Gastrocnemius medialis (tissue), 4 donors: ENCODE results near the gene C4BPA. TPM values are rescaled to one million over a fixed set of nuclear protein-coding genes. Genes with fewer than 3 reads are reported as not detected.

Experiments
- ATAC-seq, 2 donors: fragments of 150-250 bp; one replicate each; pipeline ENCODE4 v1.9.1; 2016
- DNase-seq, 2 donors: peaks; one replicate each; pipeline ENCODE4 v3.0.0-alpha.2; 2019
- H3K27ac ChIP-seq, 4 donors: fragments of 200-600 bp; sonication (generic); 1 replicate in 1 of 4; 2 replicates in 3 of 4; pipeline ENCODE4 v1.5.1; 2016 to 2018; ENCODE audit warnings: mild to moderate bottlenecking in 2 of 4, moderate library complexity in 1 of 4
- H3K27me3 ChIP-seq, 3 donors: fragments of 200-600 bp; sonication (generic) in 2 of 3; 1 replicate in 1 of 3; 2 replicates in 2 of 3; pipeline versions ENCODE4 v1.5.1 to v1.6.0; 2016 to 2019; ENCODE audit warnings: mild to moderate bottlenecking in 1 of 3, moderate library complexity in 1 of 3
- H3K36me3 ChIP-seq, 2 donors: fragments of 200-600 bp; sonication (generic) in 1 of 2; one replicate each; pipeline ENCODE4 v1.5.1; 2017 to 2018
- H3K4me1 ChIP-seq, 2 donors: fragments of 200-600 bp; sonication (generic) in 1 of 2; one replicate each; pipeline ENCODE4 v1.5.1; 2016 to 2017; ENCODE audit warnings: mild to moderate bottlenecking in 2 of 2
- H3K4me3 ChIP-seq, 4 donors: fragments of 200-600 bp; sonication (generic) in 3 of 4; 1 replicate in 1 of 4; 2 replicates in 3 of 4; pipeline ENCODE4 v1.5.1; 2016 to 2019; ENCODE audit warnings: mild to moderate bottlenecking in 2 of 4
- H3K9me3 ChIP-seq, 3 donors: fragments of 200-600 bp; sonication (generic) in 2 of 3; 1 replicate in 1 of 3; 2 replicates in 2 of 3; pipeline ENCODE4 v1.5.1; 2016 to 2019
- POLR2A ChIP-seq, 2 donors: fragments of 450-650 bp; IDR thresholded peaks; one replicate each; pipeline ENCODE4 v1.6.1; 2017; ENCODE audit warnings: antibody characterized with exemption in 2 of 2, mild to moderate bottlenecking in 2 of 2, moderate library complexity in 2 of 2
- in situ Hi-C, 4 donors: fragments of 200-750 bp; cut with MboI; loops; one replicate each; pipeline versions ENCODE4 v1.15.0 to v1.8.0; 2017; ENCODE audit warnings: low sequenced_read_pairs in 4 of 4
- intact Hi-C: fragments of 100-400 bp; cut with DNase I; formaldehyde crosslinking; loops from one replicate; pipeline ENCODE4 v1.15.1; 2023; ENCODE audit warnings: low total_unique reads
- total RNA-seq, 4 donors: library from RNA; depleted of rRNA; stranded (reverse); fragments of >200 nt; gene quantifications; one replicate each; pipeline versions ENCODE4 v1.1.0 to v1.2.3, GENCODE V29; 2016
- TF ChIP-seq, protein P1 (sequence below), 5 experiments: fragments of 450-650 bp in 3 of 5; fragments of 200-600 bp in 2 of 5; sonication (generic) in 2 of 5; IDR thresholded peaks in 4 of 5; conservative IDR thresholded peaks in 1 of 5; 1 replicate in 4 of 5; 2 replicates in 1 of 5; pipeline ENCODE4 v1.5.1; 2016 to 2019; ENCODE audit warnings: antibody characterized with exemption in 5 of 5, mild to moderate bottlenecking in 3 of 5, moderate library complexity in 3 of 5

Gene C4BPA
- total RNA-seq, 4 donors from 2014 or later, result 0.81 to 2.8 TPM; not detected in 2

DNA sequence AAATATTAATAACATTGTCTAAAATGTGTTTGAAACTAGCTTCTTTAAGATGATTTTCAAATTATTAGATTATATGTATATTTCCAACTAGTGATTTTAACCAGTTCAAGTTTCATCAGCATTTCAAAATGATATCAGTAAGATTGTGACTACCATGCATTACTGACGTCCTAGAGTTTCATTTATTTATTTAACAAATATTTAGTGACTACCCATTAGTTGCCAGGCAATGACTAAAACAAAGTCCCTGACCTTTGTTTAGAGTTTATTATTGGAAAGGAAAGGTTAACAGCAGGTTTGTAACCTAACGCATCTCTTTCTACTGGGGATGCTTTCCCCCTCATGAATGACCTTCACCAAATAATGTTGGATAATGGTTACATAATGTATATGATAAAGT, 22.9 kb upstream of the C4BPA start:
- intact Hi-C loops, result loop anchor here (10.0 kb wide), 1 partner anchor 46 kb away; the partner anchor contains the start of gene C1orf116

DNA sequence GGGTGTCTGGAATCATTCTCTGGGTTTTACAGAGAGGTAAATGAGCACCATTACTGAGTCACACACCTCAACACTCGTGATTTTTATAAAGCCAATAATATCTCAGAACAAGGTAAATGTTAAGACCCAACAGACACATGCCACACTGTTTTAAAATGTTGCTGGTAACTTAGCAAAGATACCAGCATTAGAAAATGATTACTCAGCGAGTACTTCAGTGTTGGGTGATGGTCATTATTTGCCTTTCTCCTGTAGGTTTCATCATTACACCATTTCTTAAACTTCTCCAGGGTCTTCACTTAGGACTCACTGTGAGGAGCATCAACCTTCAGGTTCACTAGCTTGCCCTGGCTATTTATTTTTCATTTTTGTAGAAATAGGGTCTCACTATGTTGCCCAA, 22.2 kb upstream of the C4BPA start:
- Histone ChIP-seq H3K9me3 (no peaks in the 10 kb centered on the region), H3K4me3 (no peak overlapping the region), H3K4me1 (peaks cover 9% of the 10 kb centered on the region in 2 donors), H3K36me3 (no peaks in the 10 kb centered on the region), H3K27ac (no peak overlapping the region), H3K27me3 (no peaks in the 10 kb centered on the region)
- DNase-seq (no peak), ATAC-seq (no peak)
- intact Hi-C loops (loop anchor here (10.0 kb wide), 1 partner anchor 47 kb away; the partner anchor contains the start of gene C1orf116), in situ Hi-C loops (loop anchor here in 1 of 4 donors (10.0 kb wide), 1 partner anchor 323 kb away; no protein-coding TSS in a partner anchor)
- TF ChIP-seq, protein P1, sequence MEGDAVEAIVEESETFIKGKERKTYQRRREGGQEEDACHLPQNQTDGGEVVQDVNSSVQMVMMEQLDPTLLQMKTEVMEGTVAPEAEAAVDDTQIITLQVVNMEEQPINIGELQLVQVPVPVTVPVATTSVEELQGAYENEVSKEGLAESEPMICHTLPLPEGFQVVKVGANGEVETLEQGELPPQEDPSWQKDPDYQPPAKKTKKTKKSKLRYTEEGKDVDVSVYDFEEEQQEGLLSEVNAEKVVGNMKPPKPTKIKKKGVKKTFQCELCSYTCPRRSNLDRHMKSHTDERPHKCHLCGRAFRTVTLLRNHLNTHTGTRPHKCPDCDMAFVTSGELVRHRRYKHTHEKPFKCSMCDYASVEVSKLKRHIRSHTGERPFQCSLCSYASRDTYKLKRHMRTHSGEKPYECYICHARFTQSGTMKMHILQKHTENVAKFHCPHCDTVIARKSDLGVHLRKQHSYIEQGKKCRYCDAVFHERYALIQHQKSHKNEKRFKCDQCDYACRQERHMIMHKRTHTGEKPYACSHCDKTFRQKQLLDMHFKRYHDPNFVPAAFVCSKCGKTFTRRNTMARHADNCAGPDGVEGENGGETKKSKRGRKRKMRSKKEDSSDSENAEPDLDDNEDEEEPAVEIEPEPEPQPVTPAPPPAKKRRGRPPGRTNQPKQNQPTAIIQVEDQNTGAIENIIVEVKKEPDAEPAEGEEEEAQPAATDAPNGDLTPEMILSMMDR (IDR thresholded peaks at IDR 0.05 in 4 of 5, conservative IDR thresholded peaks at IDR 0.05 in 1 of 5), result no peak
- no peak for TF ChIP-seq POLR2A (IDR thresholded peaks at IDR 0.05)

More for the DNA sequence above, 22.9 kb upstream of the C4BPA start:
- Histone ChIP-seq H3K9me3 (no peaks in the 10 kb centered on the region), H3K27me3 (no peaks in the 10 kb centered on the region), H3K27ac (no peak overlapping the region), H3K4me3 (no peak overlapping the region), H3K36me3 (no peaks in the 10 kb centered on the region), H3K4me1 (peaks cover 15 to 16% of the 10 kb centered on the region in 2 donors)
- DNase-seq (no peak), ATAC-seq (no peak)
- no peak for TF ChIP-seq POLR2A (IDR thresholded peaks at IDR 0.05)
- TF ChIP-seq, protein P1 (IDR thresholded peaks at IDR 0.05 in 4 of 5, conservative IDR thresholded peaks at IDR 0.05 in 1 of 5), result no peak
- in situ Hi-C loops, result loop anchor here in 1 of 4 donors (10.0 kb wide), 1 partner anchor 324 kb away; no protein-coding TSS in a partner anchor

DNA sequence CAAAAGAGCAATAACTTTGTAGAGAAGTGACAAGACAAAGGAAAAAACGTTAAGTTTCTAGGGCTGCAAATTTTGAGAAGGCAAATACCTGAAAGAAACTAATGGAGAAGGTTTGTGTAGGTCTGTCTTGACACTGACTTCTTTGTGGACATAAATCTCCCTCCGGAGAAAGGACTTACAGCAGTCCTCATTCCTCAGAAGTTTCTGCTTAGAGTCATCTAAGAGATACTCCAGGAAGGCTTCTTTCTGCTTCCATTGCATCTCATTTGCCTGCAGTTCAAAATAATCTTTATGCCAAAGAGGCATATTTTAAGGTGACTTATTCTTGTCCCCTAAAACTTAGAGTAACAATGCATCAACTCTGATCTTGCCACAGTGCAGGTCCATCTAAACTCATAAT, 19.8 kb upstream of the C4BPA start:
- H3K4me1 ChIP-seq, result peaks cover 2 to 4% of the 10 kb centered on the region in 2 donors
- intact Hi-C loops, result loop anchor here (2.0 to 10.0 kb wide), 3 partner anchors 49 to 415 kb away; partner anchors contain the start of gene C1orf116

DNA sequence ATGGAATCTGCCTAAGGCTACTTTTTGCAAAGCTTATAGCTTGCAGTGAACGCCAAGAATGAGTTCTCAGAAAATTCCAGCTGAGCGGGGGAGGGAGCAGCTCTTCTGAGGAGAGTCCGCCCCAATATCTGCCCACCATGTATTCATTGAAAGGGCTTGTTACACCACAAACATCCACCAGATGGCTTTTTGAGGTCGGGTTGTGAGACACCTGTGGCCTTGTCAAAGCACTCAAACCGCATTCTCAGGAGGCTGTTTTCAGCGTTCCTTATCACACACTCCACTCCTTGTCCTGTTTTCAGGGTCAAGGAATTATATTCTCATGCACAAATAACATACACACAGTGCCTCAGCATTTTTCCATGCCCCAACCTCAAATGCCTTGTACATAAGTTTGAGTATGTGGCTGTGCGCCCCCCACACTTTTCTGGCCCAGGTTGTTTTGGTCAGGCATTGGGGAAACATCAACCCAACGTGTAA, 19.3 kb upstream of the C4BPA start:
- Histone ChIP-seq H3K27ac (no peak overlapping the region), H3K36me3 (no peaks in the 10 kb centered on the region), H3K9me3 (no peaks in the 10 kb centered on the region), H3K27me3 (no peaks in the 10 kb centered on the region), H3K4me3 (no peak overlapping the region), H3K4me1 (peaks cover 2 to 4% of the 10 kb centered on the region in 2 donors)
- peak in 1 of 2 donors; percentile 38 for DNase-seq
- in situ Hi-C loops (loop anchor here in 3 of 4 donors (5.0 to 10.0 kb wide), 3 partner anchors 318 to 323 kb away; no protein-coding TSS in a partner anchor), intact Hi-C loops (loop anchor here (2.0 to 10.0 kb wide), 3 partner anchors 50 to 414 kb away; partner anchors contain the start of gene C1orf116)
- peak; percentile 44 to 74 for ATAC-seq
- TF ChIP-seq, protein P1 (IDR thresholded peaks at IDR 0.05 in 4 of 5, conservative IDR thresholded peaks at IDR 0.05 in 1 of 5), result peak; percentile 44 to 63 (median 53)
- no peak for TF ChIP-seq POLR2A (IDR thresholded peaks at IDR 0.05)

More for the DNA sequence above, 19.8 kb upstream of the C4BPA start:
- Histone ChIP-seq H3K27ac (no peak overlapping the region), H3K36me3 (no peaks in the 10 kb centered on the region), H3K9me3 (no peaks in the 10 kb centered on the region), H3K27me3 (no peaks in the 10 kb centered on the region), H3K4me3 (no peak overlapping the region)
- ATAC-seq (no peak), DNase-seq (no peak)
- in situ Hi-C loops, result loop anchor here in 1 of 4 donors (10.0 kb wide), 1 partner anchor 321 kb away; no protein-coding TSS in a partner anchor
- no peak for TF ChIP-seq POLR2A (IDR thresholded peaks at IDR 0.05)
- TF ChIP-seq, protein P1 (IDR thresholded peaks at IDR 0.05 in 4 of 5, conservative IDR thresholded peaks at IDR 0.05 in 1 of 5), result no peak
